ENCODE measurements around the gene MUL1.

The MUL1 gene

DNA sequence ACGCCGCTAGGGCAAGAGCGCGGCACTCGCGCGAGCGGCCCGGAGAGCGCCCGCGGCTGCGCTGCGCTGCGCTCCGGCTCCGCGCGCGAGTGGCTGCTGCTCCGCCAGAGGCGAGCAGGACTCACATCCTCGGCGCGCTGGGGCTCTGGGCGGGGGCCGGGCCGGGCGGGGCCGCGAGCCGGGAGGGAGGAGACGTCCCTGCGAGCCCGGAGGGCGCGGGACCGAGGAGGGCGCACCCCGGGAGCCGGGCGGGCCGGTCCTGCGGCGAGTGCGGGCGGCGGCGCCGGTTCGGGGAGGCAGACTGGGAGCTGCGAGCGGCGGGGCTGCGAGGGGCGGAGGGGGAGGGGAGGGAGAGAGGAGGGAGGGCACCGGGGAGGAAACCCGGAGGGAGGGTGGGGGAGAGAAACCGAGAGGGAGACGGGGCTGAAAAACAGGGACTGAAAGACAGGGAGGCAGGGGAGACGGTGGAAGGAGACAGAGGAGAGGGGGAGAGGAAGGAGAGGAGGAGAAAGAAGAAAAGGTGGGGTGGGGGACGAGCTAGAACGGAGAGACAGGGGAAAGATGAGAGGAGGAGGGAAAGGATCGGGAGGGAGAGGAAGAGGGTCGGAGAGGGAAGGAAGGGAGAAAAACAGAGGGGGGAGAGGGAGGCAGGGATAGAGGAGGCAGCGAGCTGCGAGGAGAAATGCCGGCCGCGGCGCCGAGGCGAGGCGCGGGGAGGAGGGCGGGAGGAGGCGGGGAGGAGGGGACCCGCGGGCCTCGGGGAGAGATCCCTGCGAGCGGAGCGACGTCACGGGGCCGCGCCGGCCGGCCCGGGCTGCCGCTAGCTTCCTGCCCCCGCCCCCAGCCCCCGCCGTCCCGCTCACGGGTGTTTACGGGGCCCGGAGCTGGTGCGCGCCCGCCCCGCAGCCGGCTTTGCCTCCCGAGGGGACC is 22.2 kb downstream of the MUL1 start, which contains the start of gene CAMK2N1:
Gene CAMK2N1, minus strand, starts transcription at position 684 of the 930 bp plus-strand sequence. CDS start 831 bp downstream, outside the sequence.
- H3K9me2 ChIP-seq (replicated peaks; ENCODE audit: low read depth, low read length) = no peaks in the 10 kb centered on the region
- H3K4me3 ChIP-seq (ENCODE audit: low read length, poor library complexity, severe bottlenecking) = peak within 1 kb of the TSS; percentile 99
- H3F3A ChIP-seq (ENCODE audit: low read depth) = peaks cover 11% of the 10 kb centered on the region
- peaks cover 10% of the 10 kb centered on the region; the same call in 1 of the 2 replicates for H3K79me2 ChIP-seq (ENCODE audit: insufficient read depth, low read length)
- H4K20me1 ChIP-seq (ENCODE audit: insufficient read depth, low read length, poor library complexity, severe bottlenecking) = peaks cover 5% of the 10 kb centered on the region
- H3K36me3 ChIP-seq (ENCODE audit: insufficient read depth, low read length) = no peaks in the 10 kb centered on the region
- no peaks in the 10 kb centered on the region for H3K9me3 ChIP-seq (ENCODE audit: insufficient read depth, low read depth, low read length)
- H2AFZ ChIP-seq (ENCODE audit: low read length) = peak within 1 kb of the TSS; percentile 100
- peaks cover 28% of the 10 kb centered on the region for H3K4me1 ChIP-seq (ENCODE audit: insufficient read depth, low read length, poor library complexity, severe bottlenecking)
- H3K27me3 ChIP-seq (ENCODE audit: insufficient read depth, low read length, poor library complexity, severe bottlenecking) = no peaks in the 10 kb centered on the region
- H3K9ac ChIP-seq (ENCODE audit: low read depth, low read length, poor library complexity, severe bottlenecking) = peak within 1 kb of the TSS; percentile 93
- peak within 1 kb of the TSS; percentile 75 for H3K4me2 ChIP-seq (ENCODE audit: low read depth, low read length, poor library complexity, severe bottlenecking)
- TF ChIP-seq, protein P1, sequence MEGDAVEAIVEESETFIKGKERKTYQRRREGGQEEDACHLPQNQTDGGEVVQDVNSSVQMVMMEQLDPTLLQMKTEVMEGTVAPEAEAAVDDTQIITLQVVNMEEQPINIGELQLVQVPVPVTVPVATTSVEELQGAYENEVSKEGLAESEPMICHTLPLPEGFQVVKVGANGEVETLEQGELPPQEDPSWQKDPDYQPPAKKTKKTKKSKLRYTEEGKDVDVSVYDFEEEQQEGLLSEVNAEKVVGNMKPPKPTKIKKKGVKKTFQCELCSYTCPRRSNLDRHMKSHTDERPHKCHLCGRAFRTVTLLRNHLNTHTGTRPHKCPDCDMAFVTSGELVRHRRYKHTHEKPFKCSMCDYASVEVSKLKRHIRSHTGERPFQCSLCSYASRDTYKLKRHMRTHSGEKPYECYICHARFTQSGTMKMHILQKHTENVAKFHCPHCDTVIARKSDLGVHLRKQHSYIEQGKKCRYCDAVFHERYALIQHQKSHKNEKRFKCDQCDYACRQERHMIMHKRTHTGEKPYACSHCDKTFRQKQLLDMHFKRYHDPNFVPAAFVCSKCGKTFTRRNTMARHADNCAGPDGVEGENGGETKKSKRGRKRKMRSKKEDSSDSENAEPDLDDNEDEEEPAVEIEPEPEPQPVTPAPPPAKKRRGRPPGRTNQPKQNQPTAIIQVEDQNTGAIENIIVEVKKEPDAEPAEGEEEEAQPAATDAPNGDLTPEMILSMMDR (conservative IDR thresholded peaks at IDR 0.05; ENCODE audit: low read length) = no peak
- no peak for TF ChIP-seq EZH2phosphoT487 (IDR thresholded peaks at IDR 0.05; ENCODE audit: borderline replicate concordance)

DNA sequence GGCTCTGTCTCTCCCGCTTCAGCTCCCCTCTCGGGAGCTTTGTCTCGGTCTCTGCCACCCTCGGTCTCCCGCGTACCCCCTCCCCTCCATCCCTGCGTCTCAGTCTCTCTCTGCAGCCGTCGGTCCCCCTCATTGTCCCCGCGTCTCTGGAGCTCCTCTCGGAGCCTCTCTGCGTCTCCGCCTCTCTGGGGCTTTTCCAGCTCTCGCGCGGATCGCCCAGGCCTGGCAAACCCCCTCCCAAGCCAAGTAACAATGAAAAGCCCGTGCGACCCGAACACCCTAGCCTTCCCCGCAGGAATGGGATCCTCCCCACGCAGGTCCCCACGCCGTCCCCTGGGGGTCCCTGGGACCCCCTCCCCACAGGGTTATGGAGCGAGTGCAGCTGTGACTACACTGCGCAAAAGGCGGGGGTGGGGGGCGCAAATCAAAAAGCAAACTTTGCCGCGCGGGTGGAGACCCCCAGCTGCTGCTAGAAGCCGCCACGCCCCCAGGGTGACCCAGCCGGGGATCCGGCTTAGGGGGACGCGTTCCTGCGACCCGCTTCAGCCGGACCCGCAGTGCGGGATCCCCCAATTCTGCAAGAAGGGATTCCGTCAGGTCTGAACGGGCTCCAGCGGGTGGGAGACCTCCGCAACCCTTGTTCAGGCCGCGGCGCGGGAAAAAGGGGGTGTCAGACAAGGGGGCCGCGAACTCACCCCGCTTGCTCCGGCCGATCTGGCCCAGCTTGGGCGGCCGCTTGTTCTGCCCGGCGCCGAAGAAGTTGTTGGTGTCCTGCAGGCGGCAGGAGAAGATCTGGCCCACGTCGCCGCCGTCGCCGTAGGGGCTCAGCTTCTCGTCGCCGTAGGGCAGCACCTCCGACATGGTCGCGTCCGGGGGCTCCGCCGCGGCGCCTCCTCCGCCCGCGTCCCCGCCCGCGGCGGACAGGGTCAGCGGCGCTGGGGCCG is 23.2 kb downstream of the MUL1 start:
- H3K9me3 ChIP-seq (ENCODE audit: insufficient read depth, low read depth, low read length) = no peaks in the 10 kb centered on the region
- H3K4me2 ChIP-seq (ENCODE audit: low read depth, low read length, poor library complexity, severe bottlenecking) = peak overlapping the region; percentile 65
- no peaks in the 10 kb centered on the region for H3K27me3 ChIP-seq (ENCODE audit: insufficient read depth, low read length, poor library complexity, severe bottlenecking)
- H3K4me3 ChIP-seq (ENCODE audit: low read length, poor library complexity, severe bottlenecking) = peak overlapping the region; percentile 55
- no peaks in the 10 kb centered on the region for H3K9me2 ChIP-seq (replicated peaks; ENCODE audit: low read depth, low read length)
- H3K9ac ChIP-seq (ENCODE audit: low read depth, low read length, poor library complexity, severe bottlenecking) = no peak overlapping the region
- H3F3A ChIP-seq (ENCODE audit: low read depth) = peaks cover 11% of the 10 kb centered on the region
- no peaks in the 10 kb centered on the region for H3K36me3 ChIP-seq (ENCODE audit: insufficient read depth, low read length)
- no peak for TF ChIP-seq EZH2phosphoT487 (IDR thresholded peaks at IDR 0.05; ENCODE audit: borderline replicate concordance)
- TF ChIP-seq, protein P1 (conservative IDR thresholded peaks at IDR 0.05; ENCODE audit: low read length) = no peak
- peaks cover 28% of the 10 kb centered on the region for H3K4me1 ChIP-seq (ENCODE audit: insufficient read depth, low read length, poor library complexity, severe bottlenecking)
- H4K20me1 ChIP-seq (ENCODE audit: insufficient read depth, low read length, poor library complexity, severe bottlenecking) = peaks cover 5% of the 10 kb centered on the region
- peaks cover 10% of the 10 kb centered on the region; the same call in 1 of the 2 replicates for H3K79me2 ChIP-seq (ENCODE audit: insufficient read depth, low read length)
- H2AFZ ChIP-seq (ENCODE audit: low read length) = no peak overlapping the region

DNA sequence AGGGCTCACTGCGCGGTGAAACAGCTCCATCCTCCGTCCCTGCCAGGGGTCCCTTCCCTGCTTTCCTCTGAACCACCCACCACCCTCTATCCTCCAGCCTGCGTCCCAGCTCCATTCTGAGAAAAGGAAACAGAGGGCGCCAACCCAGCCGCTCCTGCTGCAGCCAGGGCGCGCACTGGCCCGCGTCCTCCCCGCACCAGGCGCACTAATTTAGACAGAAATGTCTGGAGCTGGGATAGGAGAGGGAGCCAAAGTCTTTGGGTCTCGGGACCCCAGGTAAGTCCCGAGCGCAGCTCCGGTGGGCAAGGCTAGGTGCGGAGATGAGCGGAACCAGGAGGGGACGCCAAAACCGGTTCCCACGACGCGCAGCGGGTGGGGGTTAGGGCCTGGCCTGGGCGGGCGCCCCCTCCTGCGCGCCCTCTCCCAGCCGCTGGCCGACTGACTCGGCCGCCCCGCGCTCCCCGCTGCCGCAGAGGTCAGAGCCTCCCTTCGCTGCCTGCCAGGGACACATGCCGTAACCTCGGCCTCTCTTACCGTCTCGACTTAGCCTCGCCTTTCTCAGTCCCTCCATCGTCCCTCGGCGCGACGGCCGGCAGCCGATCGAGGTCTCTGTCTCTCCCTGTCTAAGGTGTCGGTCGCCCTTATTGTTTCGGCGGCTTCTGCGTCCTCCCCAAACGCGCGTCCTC is 24.0 kb downstream of the MUL1 start:
- no peaks in the 10 kb centered on the region for H3K9me3 ChIP-seq (ENCODE audit: insufficient read depth, low read depth, low read length)
- H3K4me3 ChIP-seq (ENCODE audit: low read length, poor library complexity, severe bottlenecking) = peak overlapping the region; percentile 55
- H3K9me2 ChIP-seq (replicated peaks; ENCODE audit: low read depth, low read length) = no peaks in the 10 kb centered on the region
- H3K4me1 ChIP-seq (ENCODE audit: insufficient read depth, low read length, poor library complexity, severe bottlenecking) = peaks cover 28% of the 10 kb centered on the region
- H3K27me3 ChIP-seq (ENCODE audit: insufficient read depth, low read length, poor library complexity, severe bottlenecking) = no peaks in the 10 kb centered on the region
- peaks cover 10% of the 10 kb centered on the region; the same call in 1 of the 2 replicates for H3K79me2 ChIP-seq (ENCODE audit: insufficient read depth, low read length)
- H3F3A ChIP-seq (ENCODE audit: low read depth) = peaks cover 11% of the 10 kb centered on the region
- H3K4me2 ChIP-seq (ENCODE audit: low read depth, low read length, poor library complexity, severe bottlenecking) = peak overlapping the region; percentile 65
- peaks cover 5% of the 10 kb centered on the region for H4K20me1 ChIP-seq (ENCODE audit: insufficient read depth, low read length, poor library complexity, severe bottlenecking)
- no peak overlapping the region for H2AFZ ChIP-seq (ENCODE audit: low read length)
- H3K9ac ChIP-seq (ENCODE audit: low read depth, low read length, poor library complexity, severe bottlenecking) = no peak overlapping the region
- no peaks in the 10 kb centered on the region for H3K36me3 ChIP-seq (ENCODE audit: insufficient read depth, low read length)
- no peak for TF ChIP-seq EZH2phosphoT487 (IDR thresholded peaks at IDR 0.05; ENCODE audit: borderline replicate concordance)
- TF ChIP-seq, protein P1 (conservative IDR thresholded peaks at IDR 0.05; ENCODE audit: low read length) = no peak

Data from Loucy (cell line).